Astrocyte of the spinal cord (primary cell): ENCODE measurements around the gene HDAC8.

Experiments used
- DNase-seq: peaks from one replicate; pipeline ENCODE4 v3.0.0; 2011; ENCODE audit warnings: low read depth, low spot score
- H3K4me3 ChIP-seq: 2 replicates; pipeline ENCODE4 v1.5.1; 2011; ENCODE audit warnings: low read depth, mild to moderate bottlenecking, low read length, moderate library complexity
- CTCF ChIP-seq: IDR thresholded peaks from 2 replicates; pipeline ENCODE4 v1.5.1; 2012; ENCODE audit warnings: low read depth, mild to moderate bottlenecking, low read length, inconsistent platforms
- in situ Hi-C: cut with HindIII; loops from 2 replicates; pipeline ENCODE4 v1.10.0; 2017; ENCODE audit warnings: low sequenced_read_pairs

The HDAC8 gene

GRCh38 chrX:72475338-72475737, 97.3 kb downstream of the HDAC8 start:
- in situ Hi-C loops: no loop called here
- DNase-seq: no peak

GRCh38 chrX:72470532-72471223, 102.0 kb downstream of the HDAC8 start:
- TF ChIP-seq CTCF: no peak
- no peak for DNase-seq
- in situ Hi-C loops: no loop called here

More at GRCh38 chrX:72475338-72475737, 97.3 kb downstream of the HDAC8 start:
- H3K4me3 ChIP-seq: no peak overlapping the region
- TF ChIP-seq CTCF: no peak

GRCh38 chrX:72470117-72470516, 102.5 kb downstream of the HDAC8 start:
- TF ChIP-seq CTCF: no peak
- H3K4me3 ChIP-seq: no peak overlapping the region
- DNase-seq: no peak
- in situ Hi-C loops: no loop called here

More at GRCh38 chrX:72470532-72471223, 102.0 kb downstream of the HDAC8 start:
- no peak overlapping the region for H3K4me3 ChIP-seq

GRCh38 chrX:72468607-72469006, 104.0 kb downstream of the HDAC8 start:
- TF ChIP-seq CTCF: no peak
- in situ Hi-C loops: no loop called here
- no peak for DNase-seq
- H3K4me3 ChIP-seq: no peak overlapping the region

- no peak for TF ChIP-seq CTCF
- in situ Hi-C loops: no loop called here
- DNase-seq: no peak
- H3K4me3 ChIP-seq: no peak overlapping the region
Measured at GRCh38 chrX:72467135-72467534, 105.5 kb downstream of the HDAC8 start.

GRCh38 chrX:72466493-72466892, 106.2 kb downstream of the HDAC8 start:
- in situ Hi-C loops: no loop called here
- H3K4me3 ChIP-seq: no peak overlapping the region
- no peak for DNase-seq
- no peak for TF ChIP-seq CTCF
